OCI-LY7 (cell line): ENCODE measurements around the gene AMOTL1.

ENCODE experiments used
- EZH2phosphoT487 ChIP-seq: fragments of 200-600 bp; sonication (generic); IDR thresholded peaks from 2 replicates; pipeline ENCODE4 v1.6.1; 2018; ENCODE audit warnings: low read depth, borderline replicate concordance, mild to moderate bottlenecking, mixed run types, antibody characterized with exemption, low read length, moderate library complexity, mixed read lengths
- TF ChIP-seq, protein P1 (sequence below): fragments of 200-600 bp; sonication (generic); conservative IDR thresholded peaks from 2 replicates; pipeline ENCODE4 v1.5.1; 2014; ENCODE audit warnings: mild to moderate bottlenecking, antibody characterized with exemption, low read length, moderate library complexity, mixed read lengths

DNA sequence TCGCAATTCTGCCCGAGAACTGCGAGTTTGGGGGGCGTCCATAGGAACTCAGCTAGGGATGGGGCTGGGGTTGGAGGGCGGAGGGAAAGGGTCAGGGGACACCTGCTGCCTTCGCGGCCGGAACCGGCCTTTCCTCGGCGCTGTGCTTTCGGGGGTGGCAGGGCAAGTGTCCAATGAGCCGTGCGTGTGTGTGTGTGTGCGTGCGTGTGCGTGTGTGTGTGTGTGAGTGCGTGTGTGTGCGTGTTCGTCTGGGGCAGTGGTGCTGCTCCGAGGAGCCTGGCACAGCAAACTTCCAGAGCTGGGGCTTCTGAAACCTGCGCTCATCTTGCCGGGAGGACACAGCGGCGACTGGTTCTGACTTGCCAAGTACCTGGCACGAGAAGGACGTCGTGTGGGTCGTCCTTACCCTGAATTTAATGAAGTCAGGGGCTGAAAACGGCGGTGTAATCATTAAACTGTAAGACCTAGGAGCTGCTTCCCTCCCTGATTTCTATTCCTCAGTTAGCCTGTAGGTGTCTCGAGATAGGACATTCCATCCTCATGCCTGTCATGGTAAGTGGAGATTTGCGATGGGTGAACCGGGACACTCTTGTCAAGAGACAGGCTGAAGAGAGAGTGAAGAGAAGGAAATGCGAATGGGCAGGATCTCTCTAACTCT, 27.0 kb upstream of the AMOTL1 start:
- TF ChIP-seq, protein P1, sequence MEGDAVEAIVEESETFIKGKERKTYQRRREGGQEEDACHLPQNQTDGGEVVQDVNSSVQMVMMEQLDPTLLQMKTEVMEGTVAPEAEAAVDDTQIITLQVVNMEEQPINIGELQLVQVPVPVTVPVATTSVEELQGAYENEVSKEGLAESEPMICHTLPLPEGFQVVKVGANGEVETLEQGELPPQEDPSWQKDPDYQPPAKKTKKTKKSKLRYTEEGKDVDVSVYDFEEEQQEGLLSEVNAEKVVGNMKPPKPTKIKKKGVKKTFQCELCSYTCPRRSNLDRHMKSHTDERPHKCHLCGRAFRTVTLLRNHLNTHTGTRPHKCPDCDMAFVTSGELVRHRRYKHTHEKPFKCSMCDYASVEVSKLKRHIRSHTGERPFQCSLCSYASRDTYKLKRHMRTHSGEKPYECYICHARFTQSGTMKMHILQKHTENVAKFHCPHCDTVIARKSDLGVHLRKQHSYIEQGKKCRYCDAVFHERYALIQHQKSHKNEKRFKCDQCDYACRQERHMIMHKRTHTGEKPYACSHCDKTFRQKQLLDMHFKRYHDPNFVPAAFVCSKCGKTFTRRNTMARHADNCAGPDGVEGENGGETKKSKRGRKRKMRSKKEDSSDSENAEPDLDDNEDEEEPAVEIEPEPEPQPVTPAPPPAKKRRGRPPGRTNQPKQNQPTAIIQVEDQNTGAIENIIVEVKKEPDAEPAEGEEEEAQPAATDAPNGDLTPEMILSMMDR, result no peak
- no peak for TF ChIP-seq EZH2phosphoT487
